Bronchial epithelial cell (primary cell): ENCODE results near the gene SHC2. TPM values are rescaled to one million over a fixed set of nuclear protein-coding genes. Genes with fewer than 3 reads are reported as not detected.
A peak's percentile ranks its signal among the peaks of the same experiment; 100 is the strongest.

Source experiments
- DNase-seq: peaks from one replicate; pipeline ENCODE4 v3.0.0-alpha.2; 2010; ENCODE audit warnings: low read depth
- FAIRE-seq: peaks from 2 replicates; lab custom pipeline; 2011; peaks lifted over from hg19 to GRCh38; lab: Jason Lieb, UNC
- H3K27me3 ChIP-seq: 2 replicates; pipeline ENCODE4 v1.5.1; 2011; ENCODE audit warnings: low read length; ENCODE audit not compliant: control insufficient read depth, insufficient read depth
- H3K36me3 ChIP-seq: 2 replicates; pipeline ENCODE4 v1.5.1; 2011; ENCODE audit warnings: low read length; ENCODE audit not compliant: control insufficient read depth, insufficient read depth
- H3K4me3 ChIP-seq: 2 replicates; pipeline ENCODE4 v1.5.1; 2011; ENCODE audit warnings: mild to moderate bottlenecking, low read depth, low read length, control low read depth
- CTCF ChIP-seq: IDR thresholded peaks from 2 replicates; pipeline ENCODE4 v1.5.1; 2011; ENCODE audit warnings: mild to moderate bottlenecking, moderate library complexity, low read length, control low read depth, inconsistent platforms; ENCODE audit not compliant: insufficient read depth, severe bottlenecking
- total RNA-seq: library from RNA; depleted of rRNA; stranded (reverse); fragments of >200 nt; gene quantifications from 2 replicates; pipeline ENCODE4 v1.2.1, GENCODE V29; 2014

Gene SHC2
- total RNA-seq, 1 donor from 2014 or later = under 0.01 TPM

DNA sequence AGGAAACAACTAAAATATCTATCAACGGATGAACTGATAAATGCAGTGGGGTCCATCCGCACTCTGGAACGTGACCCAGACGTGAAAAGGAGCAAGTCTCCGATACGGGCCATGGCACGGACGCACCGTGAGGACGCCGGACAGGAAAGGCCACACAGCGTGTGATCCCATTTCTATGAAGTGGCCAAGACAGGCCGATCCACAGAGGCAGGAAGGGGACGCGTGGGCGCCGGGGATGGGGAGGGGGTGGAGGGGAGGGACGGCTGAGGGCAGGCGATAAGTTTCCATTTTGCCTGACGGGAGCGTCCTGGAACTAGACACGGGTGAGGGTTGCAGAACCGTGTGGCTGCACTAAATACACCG lies 13.8 kb downstream of the SHC2 start:
- DNase-seq (no peak), FAIRE-seq (no peak)
- Histone ChIP-seq H3K36me3 (no peaks in the 10 kb centered on the region), H3K4me3 (no peak overlapping the region), H3K27me3 (no peaks in the 10 kb centered on the region)
- no peak for TF ChIP-seq CTCF

DNA sequence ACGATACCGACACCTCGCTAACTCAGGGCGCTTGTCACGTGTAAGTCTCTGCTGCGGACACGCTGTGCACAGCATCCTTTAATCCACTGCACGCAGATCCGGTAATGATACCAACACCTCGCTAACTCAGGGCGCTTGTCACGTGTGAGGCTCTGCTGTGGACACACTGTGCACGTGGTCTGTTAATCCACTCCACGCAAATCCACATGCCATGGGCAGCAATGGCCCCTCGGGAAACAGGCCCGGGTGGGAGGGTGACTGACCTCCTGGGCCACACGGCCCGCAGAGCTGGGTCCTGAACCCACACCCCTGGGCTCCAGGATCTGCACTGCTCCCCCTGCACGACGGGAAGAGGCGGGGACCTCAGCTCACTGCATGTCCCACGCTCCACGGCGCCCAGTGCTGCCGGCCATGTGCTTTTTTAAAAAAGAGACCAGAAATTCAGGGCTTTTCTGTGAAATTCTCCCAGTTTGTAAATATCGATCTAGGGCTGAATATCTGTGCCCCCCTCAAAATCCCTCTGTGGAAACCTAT lies 16.1 kb downstream of the SHC2 start:
- Histone ChIP-seq H3K4me3 (no peak overlapping the region), H3K36me3 (no peaks in the 10 kb centered on the region), H3K27me3 (no peaks in the 10 kb centered on the region)
- FAIRE-seq (no peak), DNase-seq (no peak)
- no peak for TF ChIP-seq CTCF

GRCh38 chr19:443005-443404 lies 17.8 kb downstream of the SHC2 start:
- DNase-seq = no peak
- no peaks in the 10 kb centered on the region for H3K36me3 ChIP-seq
- H3K4me3 ChIP-seq = no peak overlapping the region
- FAIRE-seq = no peak
- H3K27me3 ChIP-seq = no peaks in the 10 kb centered on the region
- TF ChIP-seq CTCF = no peak

DNA sequence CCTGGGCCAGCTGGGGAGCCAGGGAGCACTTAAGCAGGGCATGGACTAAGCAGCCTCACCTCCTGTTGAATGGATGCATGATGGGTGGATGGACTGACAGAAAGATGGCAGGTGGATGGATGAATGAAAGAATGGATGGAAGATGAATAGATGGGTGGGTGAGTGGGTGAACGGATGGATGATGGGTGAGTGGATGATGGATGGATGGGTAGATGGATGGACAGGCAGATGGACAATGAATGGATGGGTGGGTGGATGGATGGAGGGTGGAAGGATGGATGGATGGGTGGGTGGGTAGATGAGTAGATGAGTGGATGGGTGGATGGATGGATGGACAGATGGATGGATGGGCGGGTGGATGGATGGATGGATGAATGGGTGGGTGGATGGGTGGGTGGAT lies 18.7 kb downstream of the SHC2 start:
- no peaks in the 10 kb centered on the region for H3K36me3 ChIP-seq
- DNase-seq (no peak), FAIRE-seq (peak; percentile 18)
- no peak for TF ChIP-seq CTCF
- H3K4me3 ChIP-seq = no peak overlapping the region
- H3K27me3 ChIP-seq = no peaks in the 10 kb centered on the region

DNA sequence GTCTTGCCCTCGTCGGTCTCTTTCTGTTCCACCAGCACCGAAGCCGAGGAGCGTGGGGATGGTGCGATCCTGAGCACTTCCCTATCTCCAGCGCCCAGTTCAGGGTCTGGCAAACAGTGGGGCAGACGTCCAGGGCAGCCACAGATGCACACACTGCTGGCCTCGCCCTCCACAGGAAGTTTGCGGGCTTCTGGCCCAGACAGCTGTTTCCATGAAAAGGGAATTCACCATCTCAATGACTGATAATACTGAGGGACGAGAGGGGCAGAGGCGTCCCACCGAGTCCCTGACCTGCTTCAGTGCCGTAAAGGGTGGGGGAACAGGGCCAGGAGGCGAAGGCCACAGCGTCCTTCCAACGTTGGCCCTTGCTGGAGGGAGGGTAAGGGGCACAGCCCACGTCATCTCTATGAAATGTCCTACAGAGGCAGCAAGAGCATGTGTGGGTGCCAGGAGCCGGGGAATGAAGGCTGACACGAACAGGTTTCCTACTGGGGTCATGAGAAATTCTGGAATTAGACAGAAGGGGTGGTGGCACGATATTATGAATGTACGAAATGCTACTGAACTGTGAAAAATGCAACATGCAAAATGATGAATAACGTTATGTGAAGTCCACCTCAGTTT lies 19.5 kb downstream of the SHC2 start:
- no peak for TF ChIP-seq CTCF
- Histone ChIP-seq H3K4me3 (no peak overlapping the region), H3K36me3 (no peaks in the 10 kb centered on the region), H3K27me3 (no peaks in the 10 kb centered on the region)
- DNase-seq (no peak), FAIRE-seq (no peak)
